Heart left ventricle (tissue), 13 donors: ENCODE results near the gene PCSK6.

Experiments used
- CTCF ChIP-seq, 12 donors: fragments of 200-600 bp; sonication (generic) in 4 of 12; IDR thresholded peaks; one replicate each; pipeline versions ENCODE4 v1.5.0 to v1.8.0; 2018 to 2022; ENCODE audit warnings: antibody characterized with exemption in 12 of 12, mild to moderate bottlenecking in 5 of 12
- POLR2A ChIP-seq, 2 donors: fragments of 450-650 bp; IDR thresholded peaks; one replicate each; pipeline ENCODE4 v1.6.1; 2017; ENCODE audit warnings: antibody characterized with exemption in 2 of 2, mild to moderate bottlenecking in 2 of 2, moderate library complexity in 2 of 2
- donor health status: ischemic (EF 13 %, LVEDD 7.1; RV severe dilation, severe dysfunction).
- donor health status: DM: no; HTN: yes; CAD: no.
- donor health status: DM: no; HTN: no; CAD: no.
- donor health status: ischemic (EF 25% LVEDD 6.9; RV normal size, moderate dysfunction).
- donor health status: ischemic (EF 25% LVEDD 5.7; RV mildly dilated, moderate dysfunction).
- donor health status: ischemic (EF 35%, LVEDD 5.7; RV mildly dilated, moderate dysfunction).
- donor health status: nonischemic (EF 11% LVEDD 7.7; RV severe dilation, severe dysfunction).
- donor health status: DM: yes; HTN: yes; CAD: no.
- donor health status: PGD.
- donor health status: ischemic (EF 29% LVEDD 5.4; RV normal size, mild dysfunction).
- donor health status: nonischemic (EF 23%, LVEDD 6.1; RV moderate dilation, normal function).

GRCh38 chr15:101388046-101388445 is 101.5 kb downstream of the PCSK6 start:
- TF ChIP-seq CTCF (IDR thresholded peaks at IDR 0.05) (no peak), POLR2A (IDR thresholded peaks at IDR 0.05) (no peak)
